Common myeloid progenitor, CD34-positive (primary cell): Measurements from ENCODE around the gene FAM222A.

Source experiments
- CTCF ChIA-PET: fragments of 350-600 bp; sonication (Branson Sonifier 250); formaldehyde crosslinking; loops from one replicate; lab custom pipeline; 2021; ENCODE audit warnings: antibody characterized with exemption; lab: Charles Lee
- POLR2A ChIA-PET: fragments of 350-600 bp; sonication (Branson Sonifier 250); formaldehyde crosslinking; loops from one replicate; lab custom pipeline; 2021; ENCODE audit warnings: antibody characterized with exemption; lab: Charles Lee
- DNase-seq, 3 donors: peaks; one replicate each; pipeline versions ENCODE4 v3.0.0 to v3.0.0-alpha.2; 2013
- H3K27ac ChIP-seq, 2 experiments: 1 replicate in 1 of 2; 2 replicates in 1 of 2; pipeline ENCODE4 v1.7.0; 2013; ENCODE audit warnings: inconsistent platforms in 2 of 2, low read length in 2 of 2, mild to moderate bottlenecking in 2 of 2, low read depth in 1 of 2, moderate library complexity in 1 of 2; ENCODE audit not compliant: severe bottlenecking in 2 of 2, insufficient read depth in 1 of 2, poor library complexity in 1 of 2
- H3K27me3 ChIP-seq, 5 experiments: replicated peaks in 2 of 5; 1 replicate in 3 of 5; 2 replicates in 2 of 5; pipeline versions ENCODE4 v1.6.1 to v1.7.0; 2013; ENCODE audit warnings: low read length in 4 of 5, mild to moderate bottlenecking in 2 of 5, moderate library complexity in 2 of 5, inconsistent platforms in 1 of 5; ENCODE audit not compliant: insufficient read depth in 5 of 5, control insufficient read depth in 4 of 5
- H3K36me3 ChIP-seq, 4 experiments: 1 replicate in 2 of 4; 2 replicates in 2 of 4; pipeline versions ENCODE4 v1.6.1 to v1.7.0; 2013; ENCODE audit warnings: low read length in 3 of 4, control low read depth in 1 of 4, mild to moderate bottlenecking in 1 of 4; ENCODE audit not compliant: control insufficient read depth in 4 of 4, insufficient read depth in 4 of 4
- H3K4me1 ChIP-seq, 4 experiments: 1 replicate in 3 of 4; 2 replicates in 1 of 4; pipeline versions ENCODE4 v1.6.1 to v1.7.1; 2013; ENCODE audit warnings: low read length in 3 of 4, mild to moderate bottlenecking in 3 of 4, control low read depth in 1 of 4, inconsistent platforms in 1 of 4, moderate library complexity in 1 of 4; ENCODE audit not compliant: control insufficient read depth in 4 of 4, insufficient read depth in 4 of 4; ENCODE audit errors: control extremely low read depth in 1 of 4
- H3K4me3 ChIP-seq, 7 experiments: 1 replicate in 4 of 7; 2 replicates in 3 of 7; pipeline versions ENCODE4 v1.5.1 to v1.7.0; 2013; ENCODE audit warnings: mild to moderate bottlenecking in 7 of 7, low read length in 6 of 7, moderate library complexity in 6 of 7, inconsistent platforms in 2 of 7, low read depth in 2 of 7, control low read depth in 1 of 7; ENCODE audit not compliant: insufficient read depth in 4 of 7, control insufficient read depth in 1 of 7; ENCODE audit errors: extremely low read depth in 1 of 7
- H3K9me3 ChIP-seq, 5 experiments: 1 replicate in 4 of 5; 2 replicates in 1 of 5; pipeline versions ENCODE4 v1.6.1 to v1.7.1; 2013; ENCODE audit warnings: low read length in 4 of 5, mild to moderate bottlenecking in 2 of 5, inconsistent platforms in 1 of 5, low read depth in 1 of 5, moderate library complexity in 1 of 5; ENCODE audit not compliant: control insufficient read depth in 4 of 5, insufficient read depth in 2 of 5; ENCODE audit errors: control extremely low read depth in 1 of 5
- WGBS: methylation state at CpG from one replicate; pipeline ENCODE4 v1.1.5; 2013; ENCODE audit not compliant: insufficient coverage; 5-methylcytosine and 5-hydroxymethylcytosine counted together

The FAM222A gene

DNA sequence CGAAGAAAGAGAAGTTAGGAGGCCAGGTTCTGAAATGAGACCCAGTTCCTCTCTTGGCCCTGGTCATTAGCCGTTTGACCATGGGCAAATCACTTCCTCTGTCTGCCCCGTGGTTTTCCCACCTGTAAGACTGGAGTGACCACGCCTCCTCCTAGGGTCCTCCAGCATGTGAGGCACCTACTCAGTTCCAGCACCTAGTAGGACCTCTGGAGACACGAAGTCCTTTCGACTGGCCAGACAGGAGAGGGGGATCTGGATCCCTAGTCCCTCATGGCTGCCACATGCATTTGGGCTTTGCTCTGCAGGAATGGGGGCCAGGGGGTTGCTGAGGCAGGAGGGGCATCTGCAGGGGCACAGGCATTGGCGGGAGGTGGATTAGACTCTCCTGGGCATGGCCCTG lies 103.2 kb downstream of the FAM222A start:
- H3K36me3 ChIP-seq, result no peaks in the 10 kb centered on the region
- 73% methylated on average over 7 of the region's 7 CpGs for WGBS
- no peak overlapping the region for H3K27ac ChIP-seq
- no peaks in the 10 kb centered on the region for H3K9me3 ChIP-seq
- ChIA-PET POLR2A (interaction anchor here (0.6 kb wide), 1 partner anchor 32 kb away, joined by 6 read pairs; no protein-coding TSS in a partner anchor), CTCF (interaction anchor here (1.5 to 2.0 kb wide), 2 partner anchors 13 to 24 kb away, joined by 3 to 8 read pairs; no protein-coding TSS in a partner anchor)
- no peak overlapping the region for H3K4me3 ChIP-seq
- peaks cover 0 to 2% (median 0%) of the 10 kb centered on the region in 5 experiments for H3K27me3 ChIP-seq
- H3K4me1 ChIP-seq, result no peaks in the 10 kb centered on the region
- DNase-seq, result no peak

DNA sequence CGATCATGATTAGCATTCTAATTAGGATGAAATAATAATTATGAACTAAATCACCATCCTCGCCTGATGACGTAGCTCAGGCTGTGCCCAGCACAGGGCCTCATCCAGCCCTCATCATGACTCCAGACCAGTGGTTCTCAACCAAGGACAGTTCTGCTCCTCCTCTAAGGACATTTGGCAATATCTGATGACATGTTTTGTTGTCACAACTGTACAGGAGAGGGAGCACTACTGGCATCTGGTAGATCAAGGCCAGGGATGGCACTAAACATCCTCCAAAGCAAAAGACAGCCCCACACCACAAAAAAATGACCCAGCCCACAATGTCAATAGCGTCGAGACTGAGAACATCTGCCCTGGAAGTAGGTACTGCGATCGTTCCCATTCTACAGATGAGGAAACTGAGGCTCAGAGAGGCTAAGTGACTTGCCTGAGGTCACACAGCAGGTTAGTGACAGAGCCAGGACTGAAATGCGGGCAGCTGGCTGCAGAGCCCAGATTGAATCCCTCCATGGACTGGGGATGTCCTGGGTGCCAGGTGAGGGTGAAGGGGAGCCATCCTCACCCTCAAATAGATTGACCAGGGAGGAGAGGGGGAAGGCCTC lies 104.1 kb downstream of the FAM222A start:
- ChIA-PET POLR2A (no interaction called here), CTCF (interaction anchor here (0.9 to 1.5 kb wide), 3 partner anchors 24 to 61 kb away, joined by 3 to 4 read pairs (median 3); no protein-coding TSS in a partner anchor)
- DNase-seq, result no peak

GRCh38 chr12:109818253-109818652 lies 104.6 kb downstream of the FAM222A start:
- CTCF ChIA-PET, result interaction anchor here (0.9 to 1.5 kb wide), 4 partner anchors 17 to 61 kb away, joined by 3 to 4 read pairs (median 3); no protein-coding TSS in a partner anchor
- Histone ChIP-seq H3K4me3 (no peak overlapping the region), H3K27ac (no peak overlapping the region), H3K9me3 (no peaks in the 10 kb centered on the region), H3K4me1 (no peaks in the 10 kb centered on the region), H3K27me3 (peaks cover 0 to 4% (median 0%) of the 10 kb centered on the region in 5 experiments), H3K36me3 (no peaks in the 10 kb centered on the region)
- POLR2A ChIA-PET, result no interaction called here
- no peak for DNase-seq
- WGBS, result 91% methylated on average over 6 of the region's 9 CpGs

More for the DNA sequence above, 104.1 kb downstream of the FAM222A start:
- H3K4me3 ChIP-seq, result no peak overlapping the region
- H3K9me3 ChIP-seq, result no peaks in the 10 kb centered on the region
- H3K36me3 ChIP-seq, result no peaks in the 10 kb centered on the region
- WGBS, result 100% methylated on average over 6 of the region's 8 CpGs
- no peak overlapping the region for H3K27ac ChIP-seq
- peaks cover 0 to 2% (median 0%) of the 10 kb centered on the region in 5 experiments for H3K27me3 ChIP-seq
- H3K4me1 ChIP-seq, result no peaks in the 10 kb centered on the region

DNA sequence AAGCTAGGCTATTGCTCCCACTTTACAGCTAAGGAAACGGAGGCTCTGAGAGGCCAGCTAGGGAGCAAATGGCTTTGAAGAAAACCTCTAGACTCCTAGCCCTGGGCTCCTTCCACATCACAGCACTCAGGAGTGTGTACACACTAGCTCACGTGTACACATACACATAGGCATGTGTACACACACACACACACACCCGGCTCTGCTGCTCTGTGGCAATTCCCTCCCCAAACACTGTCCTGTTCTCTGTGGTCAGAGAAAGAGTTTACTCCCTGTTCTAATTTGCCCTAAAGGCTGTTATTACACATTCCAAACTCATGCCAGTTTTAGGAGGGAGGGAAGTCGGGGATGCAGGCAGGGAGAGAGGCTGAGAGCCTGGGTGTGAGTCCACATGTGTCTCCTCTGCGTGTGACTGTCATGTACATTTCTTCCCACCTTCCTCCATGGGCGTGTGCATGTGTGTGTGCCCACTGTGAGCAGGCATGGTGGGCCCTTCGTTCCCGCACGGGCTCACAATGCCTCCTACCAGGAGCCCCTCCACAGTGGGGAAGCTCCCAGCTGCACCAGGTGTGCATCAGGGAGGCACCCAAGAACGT lies 105.4 kb downstream of the FAM222A start:
- POLR2A ChIA-PET, result no interaction called here
- H3K9me3 ChIP-seq, result no peaks in the 10 kb centered on the region

More for the DNA sequence above, 105.4 kb downstream of the FAM222A start:
- no peak for DNase-seq
- no peaks in the 10 kb centered on the region for H3K36me3 ChIP-seq
- no peaks in the 10 kb centered on the region for H3K4me1 ChIP-seq
- H3K27ac ChIP-seq, result no peak overlapping the region
- 76% methylated on average over 7 of the region's 10 CpGs for WGBS
- CTCF ChIA-PET, result interaction anchor here (0.9 to 1.5 kb wide), 5 partner anchors 10 to 60 kb away, joined by 3 to 5 read pairs (median 4); no protein-coding TSS in a partner anchor
- H3K27me3 ChIP-seq, result peaks cover 0 to 4% (median 0%) of the 10 kb centered on the region in 5 experiments
- H3K4me3 ChIP-seq, result no peak overlapping the region
